AG10803 (cell line): ENCODE data around the gene TSPAN32.

Experiments used
- DNase-seq: peaks from one replicate; pipeline ENCODE4 v3.0.0; 2010; ENCODE audit warnings: low read depth
- H3K4me3 ChIP-seq: 2 replicates; pipeline ENCODE4 v1.5.1; 2011; ENCODE audit warnings: mild to moderate bottlenecking, low read length, control low read depth
- TF ChIP-seq, protein P1 (sequence below): conservative IDR thresholded peaks from 2 replicates; pipeline ENCODE4 v1.5.1; 2011; ENCODE audit warnings: mild to moderate bottlenecking, low read length, control low read depth, inconsistent platforms

TSPAN32 gene

DNA sequence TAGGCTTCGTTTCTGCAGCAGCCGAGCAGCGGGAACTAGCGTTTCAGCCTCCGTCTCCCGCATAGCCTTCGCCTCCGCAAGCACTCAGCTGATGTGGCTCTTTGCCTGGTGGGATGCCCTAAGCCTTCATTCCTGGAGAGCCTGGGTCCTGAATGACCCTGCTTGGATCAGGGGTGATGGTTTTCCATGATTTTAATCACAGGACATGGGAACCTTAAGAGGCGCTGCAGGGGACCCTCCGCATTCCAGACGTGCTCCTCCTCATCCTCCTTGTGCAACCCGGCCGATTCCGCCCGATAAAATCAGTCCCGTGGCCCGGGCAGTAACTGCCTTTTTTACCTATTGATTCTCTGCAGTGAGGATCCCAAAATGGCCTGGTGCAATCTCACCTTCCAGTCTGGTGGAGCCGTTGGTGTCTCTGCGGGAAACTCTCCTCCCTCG is 8.3 kb upstream of the TSPAN32 start:
- TF ChIP-seq, protein P1, sequence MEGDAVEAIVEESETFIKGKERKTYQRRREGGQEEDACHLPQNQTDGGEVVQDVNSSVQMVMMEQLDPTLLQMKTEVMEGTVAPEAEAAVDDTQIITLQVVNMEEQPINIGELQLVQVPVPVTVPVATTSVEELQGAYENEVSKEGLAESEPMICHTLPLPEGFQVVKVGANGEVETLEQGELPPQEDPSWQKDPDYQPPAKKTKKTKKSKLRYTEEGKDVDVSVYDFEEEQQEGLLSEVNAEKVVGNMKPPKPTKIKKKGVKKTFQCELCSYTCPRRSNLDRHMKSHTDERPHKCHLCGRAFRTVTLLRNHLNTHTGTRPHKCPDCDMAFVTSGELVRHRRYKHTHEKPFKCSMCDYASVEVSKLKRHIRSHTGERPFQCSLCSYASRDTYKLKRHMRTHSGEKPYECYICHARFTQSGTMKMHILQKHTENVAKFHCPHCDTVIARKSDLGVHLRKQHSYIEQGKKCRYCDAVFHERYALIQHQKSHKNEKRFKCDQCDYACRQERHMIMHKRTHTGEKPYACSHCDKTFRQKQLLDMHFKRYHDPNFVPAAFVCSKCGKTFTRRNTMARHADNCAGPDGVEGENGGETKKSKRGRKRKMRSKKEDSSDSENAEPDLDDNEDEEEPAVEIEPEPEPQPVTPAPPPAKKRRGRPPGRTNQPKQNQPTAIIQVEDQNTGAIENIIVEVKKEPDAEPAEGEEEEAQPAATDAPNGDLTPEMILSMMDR, result no peak

DNA sequence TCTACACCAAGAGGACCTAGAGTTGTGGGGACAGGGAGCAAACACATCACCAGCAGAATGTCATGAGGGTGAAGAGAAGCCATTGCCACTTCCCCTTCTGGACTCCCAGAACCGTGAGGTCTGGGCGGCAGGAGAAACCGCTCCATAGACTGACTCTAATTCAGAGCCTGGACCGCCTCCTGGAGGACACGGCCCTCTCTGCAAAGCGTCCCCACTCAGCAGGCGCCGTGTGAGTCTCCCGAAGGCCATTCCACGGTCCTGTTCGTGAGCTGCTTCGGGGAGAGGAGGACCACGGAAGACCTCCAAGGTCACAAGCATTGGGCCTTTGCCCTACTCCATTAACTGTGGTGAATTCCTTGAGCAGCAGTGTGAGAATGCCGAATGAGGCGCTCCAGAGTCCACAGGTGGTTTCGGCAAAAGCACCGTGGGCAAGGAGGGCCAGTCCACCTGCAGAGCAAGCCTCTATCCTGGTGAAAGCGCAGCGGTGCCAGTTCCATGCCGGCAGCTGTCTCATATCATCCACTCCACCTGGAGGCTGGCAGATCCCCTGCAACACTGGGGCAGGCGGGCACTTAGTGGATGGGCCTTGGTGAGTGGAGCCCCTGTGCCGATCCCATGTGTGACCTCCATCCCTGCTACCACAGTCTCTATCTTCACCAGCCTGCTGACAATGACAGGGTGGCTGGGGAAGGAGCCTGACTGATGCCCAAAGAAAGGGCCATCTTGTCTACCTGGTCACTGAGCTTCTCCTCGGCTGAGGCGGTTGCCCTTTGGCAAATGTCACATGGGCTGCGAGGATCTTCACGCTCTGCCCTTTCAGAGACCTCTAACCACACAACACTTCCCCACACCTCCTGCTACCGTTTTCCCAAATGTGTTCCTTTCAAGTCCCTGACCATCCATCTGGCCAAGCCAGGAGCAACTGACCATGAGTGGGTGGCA is 7.6 kb upstream of the TSPAN32 start:
- DNase-seq, result no peak
- no peak overlapping the region for H3K4me3 ChIP-seq

More for the DNA sequence above, 8.3 kb upstream of the TSPAN32 start:
- H3K4me3 ChIP-seq, result no peak overlapping the region
- DNase-seq, result no peak

DNA sequence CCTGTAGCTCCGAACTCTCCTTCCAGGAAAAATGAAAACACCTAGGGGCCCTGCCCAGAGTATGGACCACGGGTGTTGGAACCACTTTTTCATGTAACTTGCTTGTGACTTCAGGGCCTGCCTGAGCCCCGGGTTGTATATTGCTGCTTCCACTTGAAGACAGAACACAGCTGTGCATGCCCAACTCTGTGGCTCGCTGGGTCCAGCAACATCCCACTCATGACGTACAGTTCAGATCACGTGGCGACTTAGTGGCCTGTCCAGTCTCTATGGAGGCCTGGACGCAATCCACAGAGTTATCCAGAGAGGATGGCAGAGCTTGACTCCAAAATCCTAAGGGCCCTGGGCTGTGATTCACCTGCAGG is 6.9 kb upstream of the TSPAN32 start:
- TF ChIP-seq, protein P1, result no peak

More for the DNA sequence above, 7.6 kb upstream of the TSPAN32 start:
- TF ChIP-seq, protein P1, result no peak

DNA sequence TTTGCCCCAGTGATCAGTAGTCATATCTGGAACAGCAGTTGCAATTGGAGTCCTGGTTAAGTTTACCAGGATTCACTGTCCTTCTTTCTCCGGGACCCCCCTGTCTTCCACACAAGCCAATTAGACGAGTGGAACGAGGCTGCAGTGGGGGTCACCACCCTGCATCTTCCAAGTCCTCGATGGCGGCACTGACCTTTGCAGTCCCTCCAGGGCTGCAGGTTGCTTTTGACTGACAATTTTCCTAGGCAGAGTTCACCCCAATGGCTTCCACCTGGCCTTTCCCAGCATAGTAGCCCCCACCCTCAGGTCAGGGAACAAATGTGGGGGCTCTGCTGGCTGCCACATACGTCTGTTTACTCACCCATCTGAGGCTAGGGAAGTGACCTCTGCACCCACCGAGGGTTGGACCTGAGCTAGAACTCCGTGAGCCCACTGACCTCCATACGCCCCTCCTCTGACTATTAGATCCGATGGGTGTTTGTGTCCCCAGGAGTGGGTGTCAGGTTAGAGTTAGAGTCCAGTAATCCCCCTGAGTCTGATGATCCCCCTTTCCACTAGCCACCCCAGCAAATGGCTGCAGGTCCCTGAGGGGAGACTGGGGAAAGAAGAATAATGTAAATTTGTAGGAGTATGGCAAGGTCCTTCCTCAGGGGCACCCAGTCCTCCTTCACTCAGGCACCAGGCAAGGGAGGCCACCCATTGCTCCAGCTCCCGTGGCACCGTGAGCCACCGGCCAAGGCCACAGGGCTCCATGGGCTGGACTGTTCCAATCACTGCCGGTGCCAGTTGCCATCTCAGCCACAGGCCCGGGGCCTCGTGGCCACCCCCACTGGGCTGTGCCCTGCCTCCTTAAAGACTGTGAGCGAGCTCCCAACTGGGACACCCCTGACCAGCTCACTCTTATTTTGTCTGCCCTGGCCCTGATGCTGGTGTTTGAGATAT is 5.6 kb upstream of the TSPAN32 start:
- H3K4me3 ChIP-seq, result no peak overlapping the region
- TF ChIP-seq, protein P1, result no peak
- no peak for DNase-seq

More for the DNA sequence above, 6.9 kb upstream of the TSPAN32 start:
- no peak overlapping the region for H3K4me3 ChIP-seq
- no peak for DNase-seq

DNA sequence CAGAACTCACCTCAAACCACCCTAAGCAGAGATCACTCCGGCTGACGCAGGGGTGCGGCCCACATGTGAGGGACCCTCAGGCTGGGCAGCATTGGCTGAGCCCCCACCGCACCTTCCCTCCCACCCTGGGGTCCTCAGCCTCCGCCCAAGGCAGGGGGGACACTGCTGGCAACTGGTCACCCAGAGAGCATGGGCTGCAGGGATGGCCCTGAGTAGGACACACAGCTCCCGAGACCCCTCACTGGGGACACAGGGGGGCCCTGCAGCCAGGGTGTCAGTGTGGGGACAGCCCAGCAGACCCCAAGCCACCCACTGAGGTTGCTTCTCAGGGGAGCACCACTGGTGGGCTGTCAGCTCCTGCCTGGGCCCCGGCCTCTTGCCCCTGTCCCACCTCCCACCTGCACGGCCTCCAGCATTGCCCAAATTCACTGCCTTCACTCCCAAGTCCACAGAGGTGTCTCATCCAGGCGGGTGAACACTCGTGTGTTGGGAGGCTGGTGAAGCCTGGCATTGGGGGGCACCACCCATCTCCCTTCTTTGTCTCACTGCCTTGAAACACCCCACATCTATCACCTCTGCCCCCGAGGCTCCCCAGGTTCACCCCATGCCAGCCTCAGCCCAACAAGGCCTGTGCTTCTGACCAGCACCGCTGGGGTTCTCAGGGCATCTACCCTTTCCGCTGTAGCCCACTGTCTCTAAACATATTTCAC is 4.7 kb upstream of the TSPAN32 start:
- DNase-seq, result no peak
- TF ChIP-seq, protein P1, result no peak
- no peak overlapping the region for H3K4me3 ChIP-seq

DNA sequence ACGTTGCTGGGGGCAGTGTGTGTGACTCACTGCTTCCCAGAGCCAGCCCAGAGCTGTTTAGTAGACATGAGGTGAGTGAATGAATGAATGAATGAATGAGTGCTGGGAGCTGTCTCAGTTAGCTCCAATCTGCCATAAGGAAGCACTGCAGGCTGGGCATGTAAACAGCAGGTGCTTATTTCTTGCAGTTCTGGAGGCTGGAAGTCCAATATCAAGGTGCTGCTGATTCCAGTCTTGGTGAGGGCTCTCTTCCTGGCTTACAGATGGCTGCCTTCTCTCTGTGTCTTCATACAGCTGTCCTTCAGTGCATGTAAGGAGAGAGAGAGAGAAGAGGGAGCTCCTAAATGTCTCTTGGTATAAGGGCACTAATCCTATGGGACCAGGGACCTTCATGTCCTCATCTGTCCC is 4.2 kb upstream of the TSPAN32 start:
- TF ChIP-seq, protein P1, result no peak
- no peak overlapping the region for H3K4me3 ChIP-seq
- no peak for DNase-seq
